Fibroblast of lung (primary cell): ENCODE measurements around the gene CTTNBP2NL.

Experiments
- EZH2 ChIP-seq: IDR thresholded peaks from 2 replicates; pipeline ENCODE4 v1.5.1; 2012; ENCODE audit warnings: low read length, control low read depth, mild to moderate bottlenecking; ENCODE audit errors: missing control alignments
- TF ChIP-seq, protein P1 (sequence below), 2 donors: IDR thresholded peaks in 1 of 2; conservative IDR thresholded peaks in 1 of 2; 1 replicate in 1 of 2; 2 replicates in 1 of 2; pipeline ENCODE4 v1.5.1; 2011 to 2012; ENCODE audit warnings: low read length in 2 of 2, control low read depth in 1 of 2, inconsistent platforms in 1 of 2, low read depth in 1 of 2, mild to moderate bottlenecking in 1 of 2

DNA sequence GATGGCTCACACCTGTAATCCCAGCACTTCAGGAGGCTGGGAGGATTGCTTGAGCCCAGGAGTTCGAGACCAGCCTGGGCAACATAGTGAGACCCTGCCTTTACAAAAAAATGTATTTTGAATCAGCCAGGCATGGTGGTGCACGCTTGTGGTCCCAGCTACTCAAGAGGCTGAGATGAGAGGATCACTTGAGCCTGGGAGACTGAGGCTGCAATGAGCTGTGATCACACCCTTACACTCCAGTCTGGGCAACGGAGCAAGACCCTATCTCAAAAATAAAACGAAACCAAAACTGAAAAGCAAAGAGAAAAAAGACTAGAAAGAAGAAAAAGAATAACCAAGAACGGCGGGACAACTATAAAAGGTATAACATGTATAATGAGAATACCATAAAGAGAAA, 97.3 kb downstream of the CTTNBP2NL start:
- TF ChIP-seq, protein P1, sequence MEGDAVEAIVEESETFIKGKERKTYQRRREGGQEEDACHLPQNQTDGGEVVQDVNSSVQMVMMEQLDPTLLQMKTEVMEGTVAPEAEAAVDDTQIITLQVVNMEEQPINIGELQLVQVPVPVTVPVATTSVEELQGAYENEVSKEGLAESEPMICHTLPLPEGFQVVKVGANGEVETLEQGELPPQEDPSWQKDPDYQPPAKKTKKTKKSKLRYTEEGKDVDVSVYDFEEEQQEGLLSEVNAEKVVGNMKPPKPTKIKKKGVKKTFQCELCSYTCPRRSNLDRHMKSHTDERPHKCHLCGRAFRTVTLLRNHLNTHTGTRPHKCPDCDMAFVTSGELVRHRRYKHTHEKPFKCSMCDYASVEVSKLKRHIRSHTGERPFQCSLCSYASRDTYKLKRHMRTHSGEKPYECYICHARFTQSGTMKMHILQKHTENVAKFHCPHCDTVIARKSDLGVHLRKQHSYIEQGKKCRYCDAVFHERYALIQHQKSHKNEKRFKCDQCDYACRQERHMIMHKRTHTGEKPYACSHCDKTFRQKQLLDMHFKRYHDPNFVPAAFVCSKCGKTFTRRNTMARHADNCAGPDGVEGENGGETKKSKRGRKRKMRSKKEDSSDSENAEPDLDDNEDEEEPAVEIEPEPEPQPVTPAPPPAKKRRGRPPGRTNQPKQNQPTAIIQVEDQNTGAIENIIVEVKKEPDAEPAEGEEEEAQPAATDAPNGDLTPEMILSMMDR (conservative IDR thresholded peaks at IDR 0.05 in 1 of 2, IDR thresholded peaks at IDR 0.05 in 1 of 2; ENCODE audit: low read depth in 1 of 2, low read length in 2 of 2): no peak
- no peak for TF ChIP-seq EZH2
